HEK293 (cell line): ENCODE results near the gene ARHGAP15.

Experiments
- CTCF ChIA-PET: fragments of 350-600 bp; formaldehyde crosslinking; extraction: SDS; loops from one replicate; lab custom pipeline; 2021; ENCODE audit warnings: antibody characterized with exemption; lab: Yijun Ruan, JAX
- POLR2A ChIA-PET: fragments of 300-600 bp; formaldehyde crosslinking; extraction: SDS; loops from one replicate; lab custom pipeline; 2020; ENCODE audit warnings: antibody characterized with exemption, inconsistent platforms; lab: Yijun Ruan, JAX
- H3K27ac ChIP-seq: fragments of 200-500 bp; sonication (Bioruptor generic); 2 replicates; pipeline ENCODE4 v1.5.1; 2014; ENCODE audit warnings: low read depth, low read length, control low read depth, inconsistent platforms; ENCODE audit errors: extremely low read depth
- H3K36me3 ChIP-seq, 2 experiments: fragments of 200-500 bp in 1 of 2; sonication (Bioruptor generic) in 1 of 2; 1 replicate in 1 of 2; 2 replicates in 1 of 2; pipeline ENCODE4 v1.5.1; 2014 to 2017; ENCODE audit warnings: inconsistent platforms in 2 of 2, low read length in 2 of 2; ENCODE audit not compliant: control insufficient read depth in 2 of 2, insufficient read depth in 1 of 2
- H3K4me1 ChIP-seq: fragments of 200-500 bp; sonication (Bioruptor generic); 2 replicates; pipeline ENCODE4 v1.5.1; 2014; ENCODE audit warnings: mild to moderate bottlenecking, low read length, inconsistent platforms; ENCODE audit not compliant: control insufficient read depth, insufficient read depth
- H3K4me3 ChIP-seq: 2 replicates; pipeline ENCODE4 v1.5.1; 2011; ENCODE audit warnings: low read depth, mild to moderate bottlenecking, control low read depth, low read length, moderate library complexity
- H3K9me3 ChIP-seq: fragments of 200-500 bp; sonication (Bioruptor generic); 2 replicates; pipeline ENCODE4 v1.5.1; 2014; ENCODE audit warnings: low read depth, low read length, inconsistent platforms; ENCODE audit not compliant: control insufficient read depth, insufficient read depth
- EGR2 ChIP-seq: fragments of 450-650 bp; formaldehyde crosslinking; IDR thresholded peaks from 2 replicates; pipeline ENCODE4 v1.5.1; 2016; ENCODE audit warnings: low read depth, missing biosample characterization, missing genetic modification characterization
- KLF8 ChIP-seq: fragments of 450-650 bp; formaldehyde crosslinking; IDR thresholded peaks from 2 replicates; pipeline ENCODE4 v1.5.1; 2016; ENCODE audit warnings: missing biosample characterization, missing genetic modification characterization
- KLF9 ChIP-seq: fragments of 450-650 bp; formaldehyde crosslinking; IDR thresholded peaks from 2 replicates; pipeline ENCODE4 v1.5.1; 2016; ENCODE audit warnings: missing biosample characterization, missing genetic modification characterization, low read depth
- OSR2 ChIP-seq: fragments of 450-650 bp; formaldehyde crosslinking; IDR thresholded peaks from 2 replicates; pipeline ENCODE4 v1.5.1; 2016; ENCODE audit warnings: missing biosample characterization, missing genetic modification characterization
- ZBTB8A ChIP-seq: fragments of 450-650 bp; formaldehyde crosslinking; IDR thresholded peaks from 2 replicates; pipeline ENCODE4 v1.5.1; 2016; ENCODE audit warnings: missing biosample characterization, missing genetic modification characterization
- ZFP37 ChIP-seq: fragments of 450-650 bp; formaldehyde crosslinking; IDR thresholded peaks from 2 replicates; pipeline ENCODE4 v1.5.1; 2016; ENCODE audit warnings: missing biosample characterization, missing genetic modification characterization
- ZNF433 ChIP-seq: fragments of 450-650 bp; formaldehyde crosslinking; IDR thresholded peaks from 2 replicates; pipeline ENCODE4 v1.5.1; 2016; ENCODE audit warnings: missing biosample characterization, missing genetic modification characterization, low read depth
- ZNF558 ChIP-seq: fragments of 450-650 bp; formaldehyde crosslinking; IDR thresholded peaks from 2 replicates; pipeline ENCODE4 v1.5.1; 2016; ENCODE audit warnings: missing biosample characterization, missing genetic modification characterization
- ZNF792 ChIP-seq: fragments of 450-650 bp; formaldehyde crosslinking; IDR thresholded peaks from 2 replicates; pipeline ENCODE4 v1.5.1; 2016; ENCODE audit warnings: missing biosample characterization, missing genetic modification characterization
- TF ChIP-seq, protein P1 (sequence below): fragments of 450-650 bp; IDR thresholded peaks from 2 replicates; pipeline ENCODE4 v1.5.1; 2018; ENCODE audit warnings: missing biosample characterization, missing genetic modification characterization
- TF ChIP-seq, protein P2 (sequence below): fragments of 450-650 bp; formaldehyde crosslinking; IDR thresholded peaks from 2 replicates; pipeline ENCODE4 v1.5.1; 2017; ENCODE audit warnings: missing biosample characterization, missing genetic modification characterization
- TF ChIP-seq, protein P3 (sequence below): fragments of 450-650 bp; formaldehyde crosslinking; conservative IDR thresholded peaks from 2 replicates; pipeline ENCODE4 v1.5.1; 2016; ENCODE audit warnings: low read depth, missing biosample characterization, missing genetic modification characterization
- TF ChIP-seq, protein P4 (sequence below): fragments of 450-650 bp; formaldehyde crosslinking; conservative IDR thresholded peaks from 2 replicates; pipeline ENCODE4 v1.5.1; 2016; ENCODE audit warnings: low read depth, missing biosample characterization, missing genetic modification characterization
- TF ChIP-seq, protein P5 (sequence below): fragments of 450-650 bp; formaldehyde crosslinking; IDR thresholded peaks from 2 replicates; pipeline ENCODE4 v1.5.1; 2016; ENCODE audit warnings: missing biosample characterization, missing genetic modification characterization
- TF ChIP-seq, protein P6 (sequence below): fragments of 450-650 bp; formaldehyde crosslinking; IDR thresholded peaks from 2 replicates; pipeline ENCODE4 v1.5.1; 2016; ENCODE audit warnings: missing biosample characterization, missing genetic modification characterization
- TF ChIP-seq, protein P7 (sequence below): fragments of 450-650 bp; formaldehyde crosslinking; IDR thresholded peaks from 2 replicates; pipeline ENCODE4 v1.5.1; 2017; ENCODE audit warnings: missing biosample characterization, missing genetic modification characterization

Gene ARHGAP15

DNA sequence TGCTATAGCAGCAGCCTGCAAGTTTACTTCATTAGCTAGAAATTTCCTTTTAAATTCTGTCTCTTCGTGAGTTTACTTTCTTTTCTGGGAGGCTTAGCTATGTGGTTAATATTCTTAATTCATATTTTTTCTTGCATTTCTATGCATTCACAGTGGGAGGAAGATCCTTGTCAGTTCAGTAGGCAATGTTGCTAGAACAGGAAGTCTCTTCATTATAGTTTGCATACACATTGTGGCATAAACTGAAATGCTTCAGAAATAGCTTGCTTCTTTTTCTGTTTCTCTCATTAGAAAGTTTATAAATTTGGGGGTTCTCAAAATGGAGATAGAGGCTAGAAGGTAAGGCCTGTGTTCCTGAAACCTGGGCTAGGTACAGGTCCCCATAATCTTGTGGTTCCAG is 8.1 kb upstream of the ARHGAP15 start (continued):
- TF ChIP-seq, protein P1, sequence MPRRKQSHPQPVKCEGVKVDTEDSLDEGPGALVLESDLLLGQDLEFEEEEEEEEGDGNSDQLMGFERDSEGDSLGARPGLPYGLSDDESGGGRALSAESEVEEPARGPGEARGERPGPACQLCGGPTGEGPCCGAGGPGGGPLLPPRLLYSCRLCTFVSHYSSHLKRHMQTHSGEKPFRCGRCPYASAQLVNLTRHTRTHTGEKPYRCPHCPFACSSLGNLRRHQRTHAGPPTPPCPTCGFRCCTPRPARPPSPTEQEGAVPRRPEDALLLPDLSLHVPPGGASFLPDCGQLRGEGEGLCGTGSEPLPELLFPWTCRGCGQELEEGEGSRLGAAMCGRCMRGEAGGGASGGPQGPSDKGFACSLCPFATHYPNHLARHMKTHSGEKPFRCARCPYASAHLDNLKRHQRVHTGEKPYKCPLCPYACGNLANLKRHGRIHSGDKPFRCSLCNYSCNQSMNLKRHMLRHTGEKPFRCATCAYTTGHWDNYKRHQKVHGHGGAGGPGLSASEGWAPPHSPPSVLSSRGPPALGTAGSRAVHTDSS, result no peak
- TF ChIP-seq ZNF433 (no peak), ZFP37 (no peak)
- TF ChIP-seq, protein P2, sequence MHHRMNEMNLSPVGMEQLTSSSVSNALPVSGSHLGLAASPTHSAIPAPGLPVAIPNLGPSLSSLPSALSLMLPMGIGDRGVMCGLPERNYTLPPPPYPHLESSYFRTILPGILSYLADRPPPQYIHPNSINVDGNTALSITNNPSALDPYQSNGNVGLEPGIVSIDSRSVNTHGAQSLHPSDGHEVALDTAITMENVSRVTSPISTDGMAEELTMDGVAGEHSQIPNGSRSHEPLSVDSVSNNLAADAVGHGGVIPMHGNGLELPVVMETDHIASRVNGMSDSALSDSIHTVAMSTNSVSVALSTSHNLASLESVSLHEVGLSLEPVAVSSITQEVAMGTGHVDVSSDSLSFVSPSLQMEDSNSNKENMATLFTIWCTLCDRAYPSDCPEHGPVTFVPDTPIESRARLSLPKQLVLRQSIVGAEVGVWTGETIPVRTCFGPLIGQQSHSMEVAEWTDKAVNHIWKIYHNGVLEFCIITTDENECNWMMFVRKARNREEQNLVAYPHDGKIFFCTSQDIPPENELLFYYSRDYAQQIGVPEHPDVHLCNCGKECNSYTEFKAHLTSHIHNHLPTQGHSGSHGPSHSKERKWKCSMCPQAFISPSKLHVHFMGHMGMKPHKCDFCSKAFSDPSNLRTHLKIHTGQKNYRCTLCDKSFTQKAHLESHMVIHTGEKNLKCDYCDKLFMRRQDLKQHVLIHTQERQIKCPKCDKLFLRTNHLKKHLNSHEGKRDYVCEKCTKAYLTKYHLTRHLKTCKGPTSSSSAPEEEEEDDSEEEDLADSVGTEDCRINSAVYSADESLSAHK (tag by site-specific recombination), result no peak
- TF ChIP-seq, protein P3, sequence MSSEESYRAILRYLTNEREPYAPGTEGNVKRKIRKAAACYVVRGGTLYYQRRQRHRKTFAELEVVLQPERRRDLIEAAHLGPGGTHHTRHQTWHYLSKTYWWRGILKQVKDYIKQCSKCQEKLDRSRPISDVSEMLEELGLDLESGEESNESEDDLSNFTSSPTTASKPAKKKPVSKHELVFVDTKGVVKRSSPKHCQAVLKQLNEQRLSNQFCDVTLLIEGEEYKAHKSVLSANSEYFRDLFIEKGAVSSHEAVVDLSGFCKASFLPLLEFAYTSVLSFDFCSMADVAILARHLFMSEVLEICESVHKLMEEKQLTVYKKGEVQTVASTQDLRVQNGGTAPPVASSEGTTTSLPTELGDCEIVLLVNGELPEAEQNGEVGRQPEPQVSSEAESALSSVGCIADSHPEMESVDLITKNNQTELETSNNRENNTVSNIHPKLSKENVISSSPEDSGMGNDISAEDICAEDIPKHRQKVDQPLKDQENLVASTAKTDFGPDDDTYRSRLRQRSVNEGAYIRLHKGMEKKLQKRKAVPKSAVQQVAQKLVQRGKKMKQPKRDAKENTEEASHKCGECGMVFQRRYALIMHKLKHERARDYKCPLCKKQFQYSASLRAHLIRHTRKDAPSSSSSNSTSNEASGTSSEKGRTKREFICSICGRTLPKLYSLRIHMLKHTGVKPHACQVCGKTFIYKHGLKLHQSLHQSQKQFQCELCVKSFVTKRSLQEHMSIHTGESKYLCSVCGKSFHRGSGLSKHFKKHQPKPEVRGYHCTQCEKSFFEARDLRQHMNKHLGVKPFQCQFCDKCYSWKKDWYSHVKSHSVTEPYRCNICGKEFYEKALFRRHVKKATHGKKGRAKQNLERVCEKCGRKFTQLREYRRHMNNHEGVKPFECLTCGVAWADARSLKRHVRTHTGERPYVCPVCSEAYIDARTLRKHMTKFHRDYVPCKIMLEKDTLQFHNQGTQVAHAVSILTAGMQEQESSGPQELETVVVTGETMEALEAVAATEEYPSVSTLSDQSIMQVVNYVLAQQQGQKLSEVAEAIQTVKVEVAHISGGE (tag by site-specific recombination), result no peak

DNA sequence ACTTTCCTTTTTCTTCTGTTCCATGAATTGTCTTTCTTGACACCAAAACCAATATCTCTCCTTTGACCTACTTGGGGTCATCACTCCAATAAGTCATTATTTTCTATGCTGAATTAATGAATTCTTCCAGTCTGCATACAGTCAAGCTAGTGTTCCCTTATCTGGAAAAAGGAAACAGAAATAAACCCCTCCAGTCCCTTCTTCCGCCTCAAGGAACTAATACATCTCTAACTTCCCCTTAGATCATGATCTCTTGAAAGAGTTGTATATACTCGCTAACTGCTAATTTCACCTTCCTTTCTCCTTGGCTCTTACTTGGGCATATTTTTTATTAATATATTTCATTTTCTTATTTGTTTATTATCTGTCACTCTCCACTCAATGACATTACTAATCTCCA is 7.3 kb upstream of the ARHGAP15 start:
- ChIA-PET CTCF (interaction anchor here (1.2 to 4.4 kb wide), 2 partner anchors 11 to 19 kb away, joined by 3 to 25 read pairs; no protein-coding TSS in a partner anchor), POLR2A (no interaction called here)
- no peaks in the 10 kb centered on the region for H3K4me1 ChIP-seq
- TF ChIP-seq, protein P4, sequence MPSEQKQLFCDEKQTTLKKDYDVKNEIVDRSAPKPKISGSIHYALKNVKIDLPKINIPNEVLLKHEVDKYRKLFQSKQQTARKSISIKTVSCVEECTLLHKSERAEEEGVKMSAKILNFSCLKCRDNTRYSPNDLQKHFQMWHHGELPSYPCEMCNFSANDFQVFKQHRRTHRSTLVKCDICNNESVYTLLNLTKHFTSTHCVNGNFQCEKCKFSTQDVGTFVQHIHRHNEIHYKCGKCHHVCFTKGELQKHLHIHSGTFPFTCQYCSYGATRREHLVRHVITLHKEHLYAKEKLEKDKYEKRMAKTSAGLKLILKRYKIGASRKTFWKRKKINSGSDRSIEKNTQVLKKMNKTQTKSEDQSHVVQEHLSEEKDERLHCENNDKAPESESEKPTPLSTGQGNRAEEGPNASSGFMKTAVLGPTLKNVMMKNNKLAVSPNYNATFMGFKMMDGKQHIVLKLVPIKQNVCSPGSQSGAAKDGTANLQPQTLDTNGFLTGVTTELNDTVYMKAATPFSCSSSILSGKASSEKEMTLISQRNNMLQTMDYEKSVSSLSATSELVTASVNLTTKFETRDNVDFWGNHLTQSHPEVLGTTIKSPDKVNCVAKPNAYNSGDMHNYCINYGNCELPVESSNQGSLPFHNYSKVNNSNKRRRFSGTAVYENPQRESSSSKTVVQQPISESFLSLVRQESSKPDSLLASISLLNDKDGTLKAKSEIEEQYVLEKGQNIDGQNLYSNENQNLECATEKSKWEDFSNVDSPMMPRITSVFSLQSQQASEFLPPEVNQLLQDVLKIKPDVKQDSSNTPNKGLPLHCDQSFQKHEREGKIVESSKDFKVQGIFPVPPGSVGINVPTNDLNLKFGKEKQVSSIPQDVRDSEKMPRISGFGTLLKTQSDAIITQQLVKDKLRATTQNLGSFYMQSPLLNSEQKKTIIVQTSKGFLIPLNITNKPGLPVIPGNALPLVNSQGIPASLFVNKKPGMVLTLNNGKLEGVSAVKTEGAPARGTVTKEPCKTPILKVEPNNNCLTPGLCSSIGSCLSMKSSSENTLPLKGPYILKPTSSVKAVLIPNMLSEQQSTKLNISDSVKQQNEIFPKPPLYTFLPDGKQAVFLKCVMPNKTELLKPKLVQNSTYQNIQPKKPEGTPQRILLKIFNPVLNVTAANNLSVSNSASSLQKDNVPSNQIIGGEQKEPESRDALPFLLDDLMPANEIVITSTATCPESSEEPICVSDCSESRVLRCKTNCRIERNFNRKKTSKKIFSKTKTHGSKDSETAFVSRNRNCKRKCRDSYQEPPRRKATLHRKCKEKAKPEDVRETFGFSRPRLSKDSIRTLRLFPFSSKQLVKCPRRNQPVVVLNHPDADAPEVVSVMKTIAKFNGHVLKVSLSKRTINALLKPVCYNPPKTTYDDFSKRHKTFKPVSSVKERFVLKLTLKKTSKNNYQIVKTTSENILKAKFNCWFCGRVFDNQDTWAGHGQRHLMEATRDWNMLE (tag by site-specific recombination), result no peak
- TF ChIP-seq ZNF792 (tag by site-specific recombination), result no peak
- TF ChIP-seq EGR2, result no peak
- TF ChIP-seq, protein P5, sequence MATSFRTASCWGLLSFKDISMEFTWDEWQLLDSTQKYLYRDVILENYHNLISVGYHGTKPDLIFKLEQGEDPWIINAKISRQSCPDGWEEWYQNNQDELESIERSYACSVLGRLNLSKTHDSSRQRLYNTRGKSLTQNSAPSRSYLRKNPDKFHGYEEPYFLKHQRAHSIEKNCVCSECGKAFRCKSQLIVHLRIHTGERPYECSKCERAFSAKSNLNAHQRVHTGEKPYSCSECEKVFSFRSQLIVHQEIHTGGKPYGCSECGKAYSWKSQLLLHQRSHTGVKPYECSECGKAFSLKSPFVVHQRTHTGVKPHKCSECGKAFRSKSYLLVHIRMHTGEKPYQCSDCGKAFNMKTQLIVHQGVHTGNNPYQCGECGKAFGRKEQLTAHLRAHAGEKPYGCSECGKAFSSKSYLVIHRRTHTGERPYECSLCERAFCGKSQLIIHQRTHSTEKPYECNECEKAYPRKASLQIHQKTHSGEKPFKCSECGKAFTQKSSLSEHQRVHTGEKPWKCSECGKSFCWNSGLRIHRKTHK (tag by site-specific recombination), result no peak
- TF ChIP-seq KLF9 (tag by site-specific recombination), result no peak
- TF ChIP-seq, protein P6, sequence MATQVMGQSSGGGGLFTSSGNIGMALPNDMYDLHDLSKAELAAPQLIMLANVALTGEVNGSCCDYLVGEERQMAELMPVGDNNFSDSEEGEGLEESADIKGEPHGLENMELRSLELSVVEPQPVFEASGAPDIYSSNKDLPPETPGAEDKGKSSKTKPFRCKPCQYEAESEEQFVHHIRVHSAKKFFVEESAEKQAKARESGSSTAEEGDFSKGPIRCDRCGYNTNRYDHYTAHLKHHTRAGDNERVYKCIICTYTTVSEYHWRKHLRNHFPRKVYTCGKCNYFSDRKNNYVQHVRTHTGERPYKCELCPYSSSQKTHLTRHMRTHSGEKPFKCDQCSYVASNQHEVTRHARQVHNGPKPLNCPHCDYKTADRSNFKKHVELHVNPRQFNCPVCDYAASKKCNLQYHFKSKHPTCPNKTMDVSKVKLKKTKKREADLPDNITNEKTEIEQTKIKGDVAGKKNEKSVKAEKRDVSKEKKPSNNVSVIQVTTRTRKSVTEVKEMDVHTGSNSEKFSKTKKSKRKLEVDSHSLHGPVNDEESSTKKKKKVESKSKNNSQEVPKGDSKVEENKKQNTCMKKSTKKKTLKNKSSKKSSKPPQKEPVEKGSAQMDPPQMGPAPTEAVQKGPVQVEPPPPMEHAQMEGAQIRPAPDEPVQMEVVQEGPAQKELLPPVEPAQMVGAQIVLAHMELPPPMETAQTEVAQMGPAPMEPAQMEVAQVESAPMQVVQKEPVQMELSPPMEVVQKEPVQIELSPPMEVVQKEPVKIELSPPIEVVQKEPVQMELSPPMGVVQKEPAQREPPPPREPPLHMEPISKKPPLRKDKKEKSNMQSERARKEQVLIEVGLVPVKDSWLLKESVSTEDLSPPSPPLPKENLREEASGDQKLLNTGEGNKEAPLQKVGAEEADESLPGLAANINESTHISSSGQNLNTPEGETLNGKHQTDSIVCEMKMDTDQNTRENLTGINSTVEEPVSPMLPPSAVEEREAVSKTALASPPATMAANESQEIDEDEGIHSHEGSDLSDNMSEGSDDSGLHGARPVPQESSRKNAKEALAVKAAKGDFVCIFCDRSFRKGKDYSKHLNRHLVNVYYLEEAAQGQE (tag by site-specific recombination), result no peak
- TF ChIP-seq ZNF558 (tag by site-specific recombination), result no peak
- no peak for TF ChIP-seq ZBTB8A (tag by site-specific recombination)
- TF ChIP-seq, protein P7, sequence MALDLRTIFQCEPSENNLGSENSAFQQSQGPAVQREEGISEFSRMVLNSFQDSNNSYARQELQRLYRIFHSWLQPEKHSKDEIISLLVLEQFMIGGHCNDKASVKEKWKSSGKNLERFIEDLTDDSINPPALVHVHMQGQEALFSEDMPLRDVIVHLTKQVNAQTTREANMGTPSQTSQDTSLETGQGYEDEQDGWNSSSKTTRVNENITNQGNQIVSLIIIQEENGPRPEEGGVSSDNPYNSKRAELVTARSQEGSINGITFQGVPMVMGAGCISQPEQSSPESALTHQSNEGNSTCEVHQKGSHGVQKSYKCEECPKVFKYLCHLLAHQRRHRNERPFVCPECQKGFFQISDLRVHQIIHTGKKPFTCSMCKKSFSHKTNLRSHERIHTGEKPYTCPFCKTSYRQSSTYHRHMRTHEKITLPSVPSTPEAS, result no peak
- TF ChIP-seq KLF8 (tag by site-specific recombination), result no peak
- TF ChIP-seq OSR2 (tag by site-specific recombination), result no peak
- no peak overlapping the region for H3K4me3 ChIP-seq
- no peaks in the 10 kb centered on the region for H3K9me3 ChIP-seq
- no peak overlapping the region for H3K27ac ChIP-seq
- H3K36me3 ChIP-seq, result no peaks in the 10 kb centered on the region
